ENCODE results near the gene ZNF780B.

DNA sequence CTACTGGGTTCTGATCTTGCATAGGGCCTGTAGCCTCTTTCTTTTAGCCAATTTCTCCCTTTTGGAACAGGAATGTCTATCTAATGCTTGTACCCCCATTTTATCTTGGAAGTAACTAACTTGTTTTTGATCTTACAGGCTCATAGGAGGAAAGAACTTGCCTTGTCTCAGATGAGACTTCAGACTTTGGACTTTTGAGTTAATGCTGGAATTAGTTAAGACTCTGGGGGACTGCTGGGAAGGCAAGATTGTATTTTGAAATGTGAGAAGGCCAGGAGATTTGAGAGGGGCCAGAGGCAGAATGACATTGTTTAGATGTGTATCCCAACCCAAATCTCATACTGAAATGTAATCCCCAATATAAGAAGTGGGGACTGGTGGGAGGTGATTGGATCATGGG is 61.7 kb downstream of the ZNF780B start:
- TF ChIP-seq EP300 (IDR thresholded peaks at IDR 0.05) (no peak), POLR2AphosphoS5 (IDR thresholded peaks at IDR 0.05) (no peak)
- TF ChIP-seq, protein P1, sequence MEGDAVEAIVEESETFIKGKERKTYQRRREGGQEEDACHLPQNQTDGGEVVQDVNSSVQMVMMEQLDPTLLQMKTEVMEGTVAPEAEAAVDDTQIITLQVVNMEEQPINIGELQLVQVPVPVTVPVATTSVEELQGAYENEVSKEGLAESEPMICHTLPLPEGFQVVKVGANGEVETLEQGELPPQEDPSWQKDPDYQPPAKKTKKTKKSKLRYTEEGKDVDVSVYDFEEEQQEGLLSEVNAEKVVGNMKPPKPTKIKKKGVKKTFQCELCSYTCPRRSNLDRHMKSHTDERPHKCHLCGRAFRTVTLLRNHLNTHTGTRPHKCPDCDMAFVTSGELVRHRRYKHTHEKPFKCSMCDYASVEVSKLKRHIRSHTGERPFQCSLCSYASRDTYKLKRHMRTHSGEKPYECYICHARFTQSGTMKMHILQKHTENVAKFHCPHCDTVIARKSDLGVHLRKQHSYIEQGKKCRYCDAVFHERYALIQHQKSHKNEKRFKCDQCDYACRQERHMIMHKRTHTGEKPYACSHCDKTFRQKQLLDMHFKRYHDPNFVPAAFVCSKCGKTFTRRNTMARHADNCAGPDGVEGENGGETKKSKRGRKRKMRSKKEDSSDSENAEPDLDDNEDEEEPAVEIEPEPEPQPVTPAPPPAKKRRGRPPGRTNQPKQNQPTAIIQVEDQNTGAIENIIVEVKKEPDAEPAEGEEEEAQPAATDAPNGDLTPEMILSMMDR (IDR thresholded peaks at IDR 0.05), result no peak
